GM21717 (cell line): Measurements from ENCODE around the gene MCC.

ENCODE experiments used
- ATAC-seq: cut with Tn5 transposase; IDR thresholded peaks from one replicate; pipeline ENCODE4 v1.9.1; 2021; ENCODE audit warnings: mild to moderate bottlenecking, moderate library complexity; ENCODE audit not compliant: unreplicated experiment

Gene MCC

GRCh38 chr5:113017881-113018635 is 470.2 kb downstream of the MCC start:
- no peak for ATAC-seq

- no peak for ATAC-seq
These were observed 482.8 kb downstream of the MCC start for GRCh38 chr5:113005454-113005853.

GRCh38 chr5:113003763-113004162 is 484.5 kb downstream of the MCC start:
- ATAC-seq, result no peak

GRCh38 chr5:113002423-113002822 is 485.8 kb downstream of the MCC start:
- no peak for ATAC-seq

GRCh38 chr5:113000466-113000865 is 487.8 kb downstream of the MCC start:
- ATAC-seq, result no peak

GRCh38 chr5:112998296-112998695 is 490.0 kb downstream of the MCC start:
- no peak for ATAC-seq

GRCh38 chr5:112996830-112997374 is 491.4 kb downstream of the MCC start:
- no peak for ATAC-seq

- peak; percentile 75 for ATAC-seq
These were observed 492.3 kb downstream of the MCC start for GRCh38 chr5:112995764-112996618.

GRCh38 chr5:112986224-112986623 is 502.0 kb downstream of the MCC start:
- no peak for ATAC-seq

- ATAC-seq, result no peak
These were observed 504.9 kb downstream of the MCC start for GRCh38 chr5:112983363-112983762.

- ATAC-seq, result no peak
These were observed 508.5 kb downstream of the MCC start for GRCh38 chr5:112979723-112980122.

GRCh38 chr5:112978836-112979235 is 509.4 kb downstream of the MCC start:
- no peak for ATAC-seq

GRCh38 chr5:112977440-112977861 is 510.8 kb downstream of the MCC start:
- ATAC-seq, result no peak

GRCh38 chr5:112976432-112977309 is 511.6 kb downstream of the MCC start, which contains the start of gene DCP2:
Gene DCP2 (plus strand): TSS chr5:112976798. CDS start chr5:112976934, 136 bp downstream.
- ATAC-seq, result peak; percentile 98

GRCh38 chr5:112975721-112976431 is 512.4 kb downstream of the MCC start:
- ATAC-seq, result peak; percentile 20

GRCh38 chr5:112974901-112975300 is 513.4 kb downstream of the MCC start:
- ATAC-seq, result no peak

- ATAC-seq, result no peak
These were observed 514.3 kb downstream of the MCC start for GRCh38 chr5:112973904-112974303.

- ATAC-seq, result no peak
These were observed 515.2 kb downstream of the MCC start for GRCh38 chr5:112973036-112973435.
